NB4 (cell line): ENCODE measurements around the gene TMEM44.

Source experiments
- MYC ChIP-seq: IDR thresholded peaks from 2 replicates; pipeline ENCODE4 v1.6.1; 2011; ENCODE audit warnings: low read depth, low read length
- POLR2A ChIP-seq: IDR thresholded peaks from 2 replicates; pipeline ENCODE4 v1.6.1; 2011; ENCODE audit warnings: mild to moderate bottlenecking; ENCODE audit not compliant: insufficient read length; ENCODE audit errors: extremely low read depth

DNA sequence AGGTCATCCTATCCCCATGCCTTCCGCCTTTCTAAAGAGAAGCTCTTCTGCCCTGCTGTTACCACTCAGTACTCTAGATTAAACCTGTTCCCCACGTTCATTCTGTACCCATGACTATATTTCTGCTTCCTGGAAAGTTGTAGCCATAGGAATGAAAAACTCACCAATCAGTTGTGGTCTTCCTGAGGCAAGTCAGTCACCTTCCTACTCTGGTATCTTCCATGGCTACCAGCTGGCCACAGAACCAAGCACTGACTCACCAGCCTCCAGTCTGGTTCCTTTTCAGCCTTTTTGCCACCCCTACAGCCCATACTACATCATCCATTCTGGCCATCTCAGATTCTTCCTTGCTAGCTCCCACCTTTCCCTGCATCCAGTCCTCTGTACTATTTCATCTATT is 46.4 kb downstream of the TMEM44 start:
- no peak for TF ChIP-seq MYC
- no peak for TF ChIP-seq POLR2A
